SK-N-SH (cell line): ENCODE results near the gene FBXO44. TPM values are rescaled to one million over a fixed set of nuclear protein-coding genes. Genes with fewer than 3 reads are reported as not detected.

Experiments
- CTCF ChIA-PET: fragments of 300-600, 350-600 bp; formaldehyde crosslinking; extraction: SDS; loops from one replicate; lab custom pipeline; 2021; lab: Yijun Ruan, JAX
- POLR2A ChIA-PET: fragments of 350-600 bp; sonication (Branson Sonifier 250); formaldehyde crosslinking; extraction: SDS; loops from one replicate; lab custom pipeline; 2020; ENCODE audit warnings: antibody characterized with exemption, inconsistent platforms; lab: Yijun Ruan, JAX
- DNase-seq: peaks from one replicate; pipeline ENCODE4 v3.0.0; 2012
- H2AFZ ChIP-seq: fragments of 200-600 bp; sonication (generic); 2 replicates; pipeline ENCODE4 v1.8.1; 2016; ENCODE audit warnings: antibody characterized with exemption, mild to moderate bottlenecking, low read depth
- H3F3A ChIP-seq: fragments of 200-600 bp; sonication (generic); replicated peaks from 2 replicates; pipeline ENCODE3; 2016; ENCODE audit warnings: antibody characterized with exemption, mild to moderate bottlenecking; ENCODE audit not compliant: insufficient read depth
- H3K27ac ChIP-seq, 2 experiments: fragments of 200-500 bp in 1 of 2; fragments of 200-600 bp in 1 of 2; sonication (Bioruptor generic) in 1 of 2; sonication (generic), shearing (Covaris generic) in 1 of 2; 2 replicates each; pipeline versions ENCODE4 v1.5.1 to v1.6.1; 2014 to 2016; ENCODE audit warnings: low read depth in 2 of 2, inconsistent platforms in 1 of 2, low read length in 1 of 2, mild to moderate bottlenecking in 1 of 2, mixed read lengths in 1 of 2
- H3K27me3 ChIP-seq: fragments of 200-600 bp; sonication (generic), shearing (Covaris generic); 2 replicates; pipeline ENCODE4 v1.6.1; 2016; ENCODE audit warnings: mixed run types; ENCODE audit not compliant: insufficient read depth
- H3K36me3 ChIP-seq, 2 experiments: fragments of 200-500 bp in 1 of 2; fragments of 200-600 bp in 1 of 2; sonication (Bioruptor generic) in 1 of 2; sonication (generic) in 1 of 2; replicated peaks in 1 of 2; 2 replicates each; pipeline versions ENCODE3 to v1.5.1; 2014 to 2016; ENCODE audit warnings: low read length in 1 of 2, mild to moderate bottlenecking in 1 of 2; ENCODE audit not compliant: insufficient read depth in 2 of 2, control insufficient read depth in 1 of 2
- H3K4me1 ChIP-seq, 2 experiments: fragments of 200-500 bp in 1 of 2; fragments of 200-600 bp in 1 of 2; sonication (Bioruptor generic) in 1 of 2; sonication (generic), shearing (Covaris generic) in 1 of 2; 2 replicates each; pipeline versions ENCODE4 v1.5.1 to v1.6.1; 2014 to 2016; ENCODE audit warnings: low read depth in 1 of 2, low read length in 1 of 2, mixed run types in 1 of 2; ENCODE audit not compliant: insufficient read depth in 2 of 2, control insufficient read depth in 1 of 2
- H3K4me2 ChIP-seq: fragments of 200-600 bp; sonication (generic), shearing (Covaris generic); 2 replicates; pipeline ENCODE4 v1.6.1; 2017; ENCODE audit warnings: mixed run types
- H3K4me3 ChIP-seq, 2 experiments: fragments of 200-500 bp in 1 of 2; fragments of 200-600 bp in 1 of 2; sonication (Bioruptor generic) in 1 of 2; sonication (generic), shearing (Covaris generic) in 1 of 2; 2 replicates each; pipeline versions ENCODE4 v1.5.1 to v1.8.1; 2014 to 2016; ENCODE audit warnings: low read depth in 2 of 2, inconsistent platforms in 1 of 2, low read length in 1 of 2, mild to moderate bottlenecking in 1 of 2, mixed read lengths in 1 of 2, moderate library complexity in 1 of 2
- H3K79me2 ChIP-seq: fragments of 200-600 bp; sonication (generic); 2 replicates; pipeline ENCODE4 v1.8.1; 2017; ENCODE audit warnings: mild to moderate bottlenecking; ENCODE audit not compliant: insufficient read depth
- H3K9ac ChIP-seq: fragments of 200-600 bp; sonication (generic); 2 replicates; pipeline ENCODE4 v1.6.1; 2017; ENCODE audit warnings: mixed run types
- H3K9me2 ChIP-seq: fragments of 200-600 bp; sonication (generic); 2 replicates; pipeline ENCODE4 v1.6.1; 2017; ENCODE audit warnings: mixed run types
- H3K9me3 ChIP-seq: fragments of 200-600 bp; sonication (generic); 2 replicates; pipeline ENCODE4 v1.6.1; 2017; ENCODE audit warnings: mixed run types, mild to moderate bottlenecking, moderate library complexity
- H4K20me1 ChIP-seq: fragments of 200-600 bp; sonication (generic); 2 replicates; pipeline ENCODE4 v1.6.1; 2017; ENCODE audit warnings: mild to moderate bottlenecking, mixed run types; ENCODE audit not compliant: insufficient read depth
- CHD2 ChIP-seq: fragments of 150-350 bp; IDR thresholded peaks from 2 replicates; pipeline ENCODE4 v1.6.1; 2018; ENCODE audit warnings: low read length; ENCODE audit not compliant: partially characterized antibody
- ELF1 ChIP-seq: IDR thresholded peaks from 2 replicates; pipeline ENCODE4 v1.4.0; 2012
- EP300 ChIP-seq, 2 experiments: IDR thresholded peaks; 2 replicates each; pipeline versions ENCODE4 v1.4.0 to v1.6.1; 2012; ENCODE audit warnings: borderline replicate concordance in 1 of 2, low read depth in 1 of 2, low read length in 1 of 2
- EZH2phosphoT487 ChIP-seq: fragments of 200-600 bp; sonication (generic); IDR thresholded peaks from 2 replicates; pipeline ENCODE4 v1.6.1; 2017; ENCODE audit warnings: low read depth, mixed run types, mild to moderate bottlenecking, antibody characterized with exemption, moderate library complexity, borderline replicate concordance
- GATA2 ChIP-seq: sonication (generic); formaldehyde crosslinking; IDR thresholded peaks from 2 replicates; pipeline ENCODE4 v1.5.0; 2020; ENCODE audit warnings: mild to moderate bottlenecking, missing genetic modification reagents
- IRF3 ChIP-seq: fragments of 150-350 bp; IDR thresholded peaks from 2 replicates; pipeline ENCODE4 v1.6.1; 2016; ENCODE audit warnings: mild to moderate bottlenecking, low read depth, low read length
- MEF2A ChIP-seq: IDR thresholded peaks from 2 replicates; pipeline ENCODE4 v1.4.0; 2012; ENCODE audit warnings: low read depth, borderline replicate concordance
- MXI1 ChIP-seq: IDR thresholded peaks from 2 replicates; pipeline ENCODE4 v1.6.1; 2012; ENCODE audit warnings: mild to moderate bottlenecking, low read depth, low read length, improper control_type of control experiment
- NFIC ChIP-seq: IDR thresholded peaks from 2 replicates; pipeline ENCODE4 v1.4.0; 2012; ENCODE audit warnings: borderline replicate concordance
- NRF1 ChIP-seq: IDR thresholded peaks from 2 replicates; pipeline ENCODE4 v1.6.1; 2012; ENCODE audit warnings: low read depth, mild to moderate bottlenecking, low read length
- RAD21 ChIP-seq: IDR thresholded peaks from 2 replicates; pipeline ENCODE4 v1.6.1; 2012; ENCODE audit warnings: mild to moderate bottlenecking, low read length
- RCOR1 ChIP-seq: fragments of 150-350 bp; IDR thresholded peaks from 2 replicates; pipeline ENCODE4 v1.6.1; 2017; ENCODE audit warnings: antibody characterized with exemption, low read length
- REST ChIP-seq: IDR thresholded peaks from 2 replicates; pipeline ENCODE4 v1.6.1; 2012; ENCODE audit warnings: mild to moderate bottlenecking, low read depth, low read length, moderate library complexity
- SIN3A ChIP-seq: IDR thresholded peaks from 2 replicates; pipeline ENCODE4 v1.6.1; 2012; ENCODE audit warnings: low read depth, mild to moderate bottlenecking, low read length, moderate library complexity, borderline replicate concordance
- TEAD4 ChIP-seq: IDR thresholded peaks from 2 replicates; pipeline ENCODE4 v1.4.0; 2012; ENCODE audit warnings: mild to moderate bottlenecking, borderline replicate concordance; ENCODE audit not compliant: insufficient read depth
- USF1 ChIP-seq: IDR thresholded peaks from 2 replicates; pipeline ENCODE4 v1.4.0; 2012; ENCODE audit warnings: low read depth, borderline replicate concordance
- USF2 ChIP-seq: fragments of 150-350 bp; IDR thresholded peaks from 2 replicates; pipeline ENCODE4 v1.6.1; 2017; ENCODE audit warnings: antibody characterized with exemption, low read length, low read depth, borderline replicate concordance
- ZBTB33 ChIP-seq: IDR thresholded peaks from 2 replicates; pipeline ENCODE4 v1.4.0; 2012; ENCODE audit warnings: low read depth, borderline replicate concordance
- WGBS: methylation state at CpG from one replicate; pipeline ENCODE4 v1.1.6; 2017; ENCODE audit warnings: low lambda C conversion rate; 5-methylcytosine and 5-hydroxymethylcytosine counted together
- polyA plus RNA-seq, 3 experiments: library from polyadenylated mRNA; depleted of rRNA; stranded (reverse); fragments of >200 nt; gene quantifications; 2 replicates each; pipeline ENCODE4 v1.2.3, GENCODE V29; 2012

Gene FBXO44
- polyA plus RNA-seq, 1 of the 3 experiments (the other 2 are of a cell fraction) = 42.8 TPM

GRCh38 chr1:11653101-11653860 is 1.4 kb upstream of the FBXO44 start:
- CTCF ChIA-PET = interaction anchor here (0.9 to 5.8 kb wide), 14 partner anchors 8 to 615 kb away, joined by 3 to 66 read pairs (median 4); partner anchors contain the start of gene FBXO6
- POLR2A ChIA-PET = interaction anchor here (0.7 to 2.2 kb wide), 3 partner anchors 11 to 554 kb away, joined by 3 to 8 read pairs (median 3); partner anchors contain the start of genes EXOSC10 and FBXO6
- H3K27ac ChIP-seq = no peak overlapping the region
- no peak overlapping the region for H2AFZ ChIP-seq
- no peaks in the 10 kb centered on the region for H3K27me3 ChIP-seq
- H3K79me2 ChIP-seq = peaks cover 6% of the 10 kb centered on the region; the same call in 1 of the 2 replicates
- peaks cover 3 to 5% of the 10 kb centered on the region in 2 experiments for H3K36me3 ChIP-seq
- H3K9me2 ChIP-seq = no peaks in the 10 kb centered on the region
- peaks cover 0 to 28% of the 10 kb centered on the region in 2 experiments; a peak in 1 of 4 replicates for H3K4me1 ChIP-seq
- 78% methylated on average over 12 of the region's 17 CpGs for WGBS
- DNase-seq = no peak
- TF ChIP-seq RAD21 = no peak
- TF ChIP-seq CHD2 = no peak
- no peak for TF ChIP-seq ZBTB33
- TF ChIP-seq USF1 = no peak
- TF ChIP-seq NRF1 = no peak
- TF ChIP-seq EZH2phosphoT487 = no peak
- TF ChIP-seq NFIC = no peak
- TF ChIP-seq MEF2A = no peak
- no peak for TF ChIP-seq REST
- TF ChIP-seq GATA2 (CRISPR knock-in tag) = no peak
- TF ChIP-seq EP300 (IDR thresholded peaks at IDR 0.05; ENCODE audit: borderline replicate concordance in 1 of 2, low read depth in 1 of 2, low read length in 1 of 2) = no peak
- no peak for TF ChIP-seq RCOR1
- TF ChIP-seq USF2 = no peak
- TF ChIP-seq SIN3A = no peak
- TF ChIP-seq ELF1 = no peak
- TF ChIP-seq MXI1 = no peak
- TF ChIP-seq TEAD4 = no peak
- no peak for TF ChIP-seq IRF3
- no peaks in the 10 kb centered on the region for H3F3A ChIP-seq
- peak overlapping the region in 1 of 2 experiments; percentile 61; a peak in 1 of 4 replicates for H3K4me3 ChIP-seq
- no peaks in the 10 kb centered on the region for H4K20me1 ChIP-seq
- peak overlapping the region; percentile 85; the same call in 1 of the 2 replicates for H3K4me2 ChIP-seq
- no peaks in the 10 kb centered on the region for H3K9me3 ChIP-seq
- H3K9ac ChIP-seq = no peak overlapping the region
